ENCODE measurements around the gene LRRC66. TPM values are rescaled to one million over a fixed set of nuclear protein-coding genes. Genes with fewer than 3 reads are reported as not detected.

Gene LRRC66
- total and polyA plus RNA-seq, 2 of the 8 experiments (the other 6 are each of a cell fraction or from before 2014, with no cell fraction given), result 0.05 to 0.11 TPM

GRCh38 chr4:52052475-52052780, 32.3 kb upstream of the LRRC66 start (continued):
- no peak for TF ChIP-seq PHF8 (conservative IDR thresholded peaks at IDR 0.05; ENCODE audit: low read depth, low read length)
- no peak for TF ChIP-seq GABPA (IDR thresholded peaks at IDR 0.05; ENCODE audit: borderline replicate concordance, insufficient read depth, low read length)
- TF ChIP-seq, protein P1, sequence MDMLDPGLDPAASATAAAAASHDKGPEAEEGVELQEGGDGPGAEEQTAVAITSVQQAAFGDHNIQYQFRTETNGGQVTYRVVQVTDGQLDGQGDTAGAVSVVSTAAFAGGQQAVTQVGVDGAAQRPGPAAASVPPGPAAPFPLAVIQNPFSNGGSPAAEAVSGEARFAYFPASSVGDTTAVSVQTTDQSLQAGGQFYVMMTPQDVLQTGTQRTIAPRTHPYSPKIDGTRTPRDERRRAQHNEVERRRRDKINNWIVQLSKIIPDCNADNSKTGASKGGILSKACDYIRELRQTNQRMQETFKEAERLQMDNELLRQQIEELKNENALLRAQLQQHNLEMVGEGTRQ (IDR thresholded peaks at IDR 0.05; ENCODE audit: low read length), result no peak
